ENCODE results near the gene NR1I2. TPM values are rescaled to one million over a fixed set of nuclear protein-coding genes. Genes with fewer than 3 reads are reported as not detected.

The NR1I2 gene
- total RNA-seq, 2 experiments from 2014 or later: 0.10 to 0.26 TPM

GRCh38 chr3:119763466-119763865 is 18.4 kb upstream of the NR1I2 start:
- ATAC-seq (no peak), DNase-seq (no peak)
- ChIA-PET POLR2A (no interaction called here), CTCF (no interaction called here)
- H3K27ac Mint-ChIP-seq: no peak overlapping the region
- no peaks in the 10 kb centered on the region for H3K9me3 Mint-ChIP-seq (ENCODE audit: insufficient read depth)
- no peak overlapping the region for H3K4me3 Mint-ChIP-seq
- no peaks in the 10 kb centered on the region for H3K36me3 Mint-ChIP-seq (ENCODE audit: low read depth)
- H3K4me1 Mint-ChIP-seq (ENCODE audit: low read depth): no peaks in the 10 kb centered on the region
- peaks cover 41% of the 10 kb centered on the region for H3K27me3 Mint-ChIP-seq (ENCODE audit: low read depth)

- Mint-ChIP-seq H3K4me1 (ENCODE audit: low read depth) (no peaks in the 10 kb centered on the region), H3K27ac (no peak overlapping the region), H3K9me3 (ENCODE audit: insufficient read depth) (no peaks in the 10 kb centered on the region), H3K4me3 (no peak overlapping the region), H3K27me3 (ENCODE audit: low read depth) (peaks cover 41% of the 10 kb centered on the region), H3K36me3 (ENCODE audit: low read depth) (no peaks in the 10 kb centered on the region)
- POLR2A ChIA-PET: no interaction called here
- DNase-seq (no peak), ATAC-seq (no peak)
- CTCF ChIA-PET: no interaction called here
These were observed 16.7 kb upstream of the NR1I2 start for GRCh38 chr3:119765239-119765638.

GRCh38 chr3:119767936-119768601 is 13.8 kb upstream of the NR1I2 start:
- DNase-seq (no peak), ATAC-seq (no peak)
- POLR2A ChIA-PET: no interaction called here
- CTCF ChIA-PET: no interaction called here
- Mint-ChIP-seq H3K36me3 (ENCODE audit: low read depth) (no peaks in the 10 kb centered on the region), H3K9me3 (ENCODE audit: insufficient read depth) (no peaks in the 10 kb centered on the region), H3K27me3 (ENCODE audit: low read depth) (peaks cover 35% of the 10 kb centered on the region), H3K4me3 (no peak overlapping the region), H3K4me1 (ENCODE audit: low read depth) (no peaks in the 10 kb centered on the region), H3K27ac (no peak overlapping the region)

GRCh38 chr3:119768668-119769393 is 13.1 kb upstream of the NR1I2 start:
- no peak overlapping the region for H3K27ac Mint-ChIP-seq
- H3K27me3 Mint-ChIP-seq (ENCODE audit: low read depth): peaks cover 32% of the 10 kb centered on the region
- no peaks in the 10 kb centered on the region for H3K36me3 Mint-ChIP-seq (ENCODE audit: low read depth)
- no peaks in the 10 kb centered on the region for H3K9me3 Mint-ChIP-seq (ENCODE audit: insufficient read depth)
- DNase-seq (no peak), ATAC-seq (no peak)
- CTCF ChIA-PET: no interaction called here
- no peaks in the 10 kb centered on the region for H3K4me1 Mint-ChIP-seq (ENCODE audit: low read depth)
- H3K4me3 Mint-ChIP-seq: no peak overlapping the region
- POLR2A ChIA-PET: interaction anchor here (0.6 kb wide), 1 partner anchor 1582 kb away, joined by 3 read pairs; no protein-coding TSS in a partner anchor

- DNase-seq (no peak), ATAC-seq (no peak)
- Mint-ChIP-seq H3K27me3 (ENCODE audit: low read depth) (peaks cover 30% of the 10 kb centered on the region), H3K4me3 (no peak overlapping the region), H3K9me3 (ENCODE audit: insufficient read depth) (no peaks in the 10 kb centered on the region), H3K27ac (no peak overlapping the region), H3K36me3 (ENCODE audit: low read depth) (no peaks in the 10 kb centered on the region), H3K4me1 (ENCODE audit: low read depth) (no peaks in the 10 kb centered on the region)
- ChIA-PET CTCF (no interaction called here), POLR2A (no interaction called here)
These were observed 12.3 kb upstream of the NR1I2 start for GRCh38 chr3:119769394-119770149.

- DNase-seq: no peak
- POLR2A ChIA-PET: no interaction called here
- no peak for ATAC-seq
- Mint-ChIP-seq H3K36me3 (ENCODE audit: low read depth) (no peaks in the 10 kb centered on the region), H3K27me3 (ENCODE audit: low read depth) (peaks cover 18% of the 10 kb centered on the region), H3K4me1 (ENCODE audit: low read depth) (no peaks in the 10 kb centered on the region), H3K9me3 (ENCODE audit: insufficient read depth) (no peaks in the 10 kb centered on the region), H3K4me3 (no peak overlapping the region), H3K27ac (no peak overlapping the region)
- CTCF ChIA-PET: no interaction called here
These were observed 7.5 kb upstream of the NR1I2 start for GRCh38 chr3:119774444-119774843.

GRCh38 chr3:119776304-119776703 is 5.6 kb upstream of the NR1I2 start:
- no peak for ATAC-seq
- ChIA-PET POLR2A (no interaction called here), CTCF (no interaction called here)
- Mint-ChIP-seq H3K4me3 (no peak overlapping the region), H3K27me3 (ENCODE audit: low read depth) (peaks cover 15% of the 10 kb centered on the region), H3K27ac (no peak overlapping the region), H3K36me3 (ENCODE audit: low read depth) (no peaks in the 10 kb centered on the region), H3K9me3 (ENCODE audit: insufficient read depth) (no peaks in the 10 kb centered on the region), H3K4me1 (ENCODE audit: low read depth) (peaks cover 10% of the 10 kb centered on the region)
- DNase-seq: no peak

GRCh38 chr3:119778176-119778575 is 3.7 kb upstream of the NR1I2 start:
- ATAC-seq: no peak
- H3K4me3 Mint-ChIP-seq: no peak overlapping the region
- no peak for DNase-seq
- H3K27ac Mint-ChIP-seq: no peak overlapping the region
- no peaks in the 10 kb centered on the region for H3K36me3 Mint-ChIP-seq (ENCODE audit: low read depth)
- peaks cover 5% of the 10 kb centered on the region for H3K27me3 Mint-ChIP-seq (ENCODE audit: low read depth)
- H3K4me1 Mint-ChIP-seq (ENCODE audit: low read depth): peaks cover 10% of the 10 kb centered on the region
- POLR2A ChIA-PET: no interaction called here
- CTCF ChIA-PET: no interaction called here
- H3K9me3 Mint-ChIP-seq (ENCODE audit: insufficient read depth): no peaks in the 10 kb centered on the region

GRCh38 chr3:119778811-119779210 is 3.1 kb upstream of the NR1I2 start:
- Mint-ChIP-seq H3K27ac (no peak overlapping the region), H3K36me3 (ENCODE audit: low read depth) (no peaks in the 10 kb centered on the region), H3K4me3 (no peak overlapping the region), H3K4me1 (ENCODE audit: low read depth) (peaks cover 12% of the 10 kb centered on the region), H3K27me3 (ENCODE audit: low read depth) (peaks cover 2% of the 10 kb centered on the region), H3K9me3 (ENCODE audit: insufficient read depth) (no peaks in the 10 kb centered on the region)
- ATAC-seq (no peak), DNase-seq (no peak)
- CTCF ChIA-PET: no interaction called here
- POLR2A ChIA-PET: no interaction called here

- Mint-ChIP-seq H3K36me3 (ENCODE audit: low read depth) (no peaks in the 10 kb centered on the region), H3K27me3 (ENCODE audit: low read depth) (no peaks in the 10 kb centered on the region), H3K4me3 (no peak overlapping the region), H3K9me3 (ENCODE audit: insufficient read depth) (no peaks in the 10 kb centered on the region), H3K4me1 (ENCODE audit: low read depth) (peaks cover 14% of the 10 kb centered on the region), H3K27ac (no peak overlapping the region)
- ChIA-PET POLR2A (interaction anchor here (0.6 kb wide), 1 partner anchor 20 kb away, joined by 4 read pairs; no protein-coding TSS in a partner anchor), CTCF (no interaction called here)
- DNase-seq (no peak), ATAC-seq (no peak)
These were observed 2.0 kb upstream of the NR1I2 start for GRCh38 chr3:119779731-119780383.

GRCh38 chr3:119782460-119782859 is 559 bp downstream of the NR1I2 start:
- no peak overlapping the region for H3K4me3 Mint-ChIP-seq
- ATAC-seq: no peak
- no peaks in the 10 kb centered on the region for H3K9me3 Mint-ChIP-seq (ENCODE audit: insufficient read depth)
- CTCF ChIA-PET: no interaction called here
- H3K27ac Mint-ChIP-seq: no peak overlapping the region
- H3K36me3 Mint-ChIP-seq (ENCODE audit: low read depth): no peaks in the 10 kb centered on the region
- no peaks in the 10 kb centered on the region for H3K27me3 Mint-ChIP-seq (ENCODE audit: low read depth)
- peaks cover 14% of the 10 kb centered on the region for H3K4me1 Mint-ChIP-seq (ENCODE audit: low read depth)
- POLR2A ChIA-PET: no interaction called here
- no peak for DNase-seq

- POLR2A ChIA-PET: no interaction called here
- no peaks in the 10 kb centered on the region for H3K27me3 Mint-ChIP-seq (ENCODE audit: low read depth)
- ATAC-seq (no peak), DNase-seq (no peak)
- peaks cover 14% of the 10 kb centered on the region for H3K4me1 Mint-ChIP-seq (ENCODE audit: low read depth)
- no peaks in the 10 kb centered on the region for H3K36me3 Mint-ChIP-seq (ENCODE audit: low read depth)
- H3K4me3 Mint-ChIP-seq: no peak overlapping the region
- no peaks in the 10 kb centered on the region for H3K9me3 Mint-ChIP-seq (ENCODE audit: insufficient read depth)
- no peak overlapping the region for H3K27ac Mint-ChIP-seq
- CTCF ChIA-PET: no interaction called here
These were observed 1.4 kb downstream of the NR1I2 start for GRCh38 chr3:119783255-119783654.

Data from activated CD8-positive, alpha-beta T cell treated with anti-CD3 and anti-CD28 coated beads, Interleukin-2, amount 10 ng/mL, durations not matched to agents 7 days and 5 days (primary cell).